GM21576 (cell line): ENCODE data around the gene SMAP1.

Experiments used
- ATAC-seq: cut with Tn5 transposase; IDR thresholded peaks from one replicate; pipeline ENCODE4 v1.9.1; 2021; ENCODE audit warnings: mild to moderate bottlenecking, moderate library complexity; ENCODE audit not compliant: unreplicated experiment

SMAP1 gene

GRCh38 chr6:70667711-70668498, at the start of gene SMAP1:
Gene SMAP1 (plus strand): TSS chr6:70667883. CDS start chr6:70668024, 141 bp downstream.
- ATAC-seq: peak; percentile 91

- ATAC-seq: no peak
Measured at GRCh38 chr6:70620746-70621145, 46.9 kb upstream of the SMAP1 start.

- ATAC-seq: no peak
Measured at GRCh38 chr6:70622461-70622860, 45.2 kb upstream of the SMAP1 start.

DNA sequence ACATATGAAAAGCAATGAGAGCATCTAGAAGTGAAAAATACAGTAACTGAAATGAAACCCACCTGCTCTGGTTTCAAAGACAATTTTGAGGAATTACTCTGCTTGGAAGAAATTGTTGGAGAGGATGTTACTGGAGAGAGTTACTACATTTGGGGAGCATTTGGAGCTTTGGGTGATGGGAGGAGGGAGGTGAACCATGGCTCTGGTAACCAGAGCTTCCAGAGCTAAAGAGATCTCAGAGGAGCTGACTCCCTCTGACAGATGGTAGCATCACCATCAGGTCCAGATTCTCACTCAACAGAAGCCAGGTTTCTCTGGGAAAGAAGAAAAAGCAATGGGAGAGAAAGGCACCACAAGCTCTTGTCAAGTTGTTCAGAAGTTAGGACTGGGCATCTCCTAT, 42.2 kb upstream of the SMAP1 start:
- no peak for ATAC-seq

GRCh38 chr6:70627500-70628254, 40.0 kb upstream of the SMAP1 start:
- ATAC-seq: no peak

GRCh38 chr6:70629929-70630328, 37.8 kb upstream of the SMAP1 start:
- no peak for ATAC-seq

DNA sequence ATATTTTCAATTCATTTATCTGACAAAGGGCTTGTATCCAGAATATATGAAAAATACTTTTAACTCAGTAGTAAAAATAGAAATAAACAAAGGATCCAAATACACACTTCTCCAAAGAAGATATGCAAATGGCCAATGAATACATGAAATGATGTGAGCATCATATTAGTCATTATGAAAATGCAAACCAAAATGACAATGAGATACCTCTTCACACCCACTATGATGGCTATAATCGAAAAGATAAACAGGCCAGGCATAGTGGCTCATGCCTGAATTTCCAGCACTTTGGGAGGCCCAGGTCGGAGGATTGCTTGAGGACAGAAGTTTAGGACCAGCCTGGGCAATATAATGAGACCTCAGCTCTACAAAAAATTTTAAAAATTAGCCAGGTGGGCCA, 33.8 kb upstream of the SMAP1 start:
- no peak for ATAC-seq

DNA sequence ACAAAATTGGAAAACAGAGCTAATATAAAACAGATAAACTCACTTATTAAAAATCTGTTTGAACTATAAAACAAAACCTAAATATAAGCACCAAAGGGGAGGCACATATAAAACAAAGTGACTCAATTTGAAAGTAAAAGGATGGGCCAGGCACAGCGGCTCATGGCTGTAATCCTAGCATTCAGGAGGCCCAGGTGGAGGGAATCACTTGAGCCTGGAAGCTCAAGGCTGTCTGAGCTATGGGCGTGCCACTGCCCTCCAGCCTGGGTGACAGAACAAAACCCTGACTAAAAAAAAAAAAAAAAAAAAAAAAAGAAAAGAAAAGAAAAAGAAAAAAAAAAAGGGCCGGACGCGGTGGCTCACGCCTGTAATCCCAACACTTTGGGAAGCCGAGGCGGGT, 31.1 kb upstream of the SMAP1 start:
- no peak for ATAC-seq

- no peak for ATAC-seq
Measured at GRCh38 chr6:70638468-70638867, 29.2 kb upstream of the SMAP1 start.

GRCh38 chr6:70651326-70651905, 16.3 kb upstream of the SMAP1 start:
- peak; percentile 72 for ATAC-seq

DNA sequence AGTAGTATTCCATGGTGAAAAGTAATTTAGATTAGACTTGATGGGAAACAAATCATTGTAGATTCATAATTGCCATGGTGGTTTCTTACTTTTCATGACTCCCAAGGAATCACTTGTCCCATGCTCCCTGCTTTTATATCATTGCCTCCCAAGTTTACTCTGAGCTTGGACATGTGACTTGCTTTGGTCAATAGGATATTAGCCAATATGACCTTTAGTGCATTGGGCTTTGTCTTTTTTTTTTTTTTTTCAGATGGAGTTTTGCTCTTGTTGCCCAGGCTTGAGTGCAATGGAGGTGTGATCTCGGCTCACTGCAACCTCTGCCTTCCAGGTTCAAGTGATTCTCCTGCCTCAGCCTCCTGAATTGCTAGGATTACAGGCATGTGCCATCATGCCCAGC, 15.5 kb upstream of the SMAP1 start:
- ATAC-seq: no peak

DNA sequence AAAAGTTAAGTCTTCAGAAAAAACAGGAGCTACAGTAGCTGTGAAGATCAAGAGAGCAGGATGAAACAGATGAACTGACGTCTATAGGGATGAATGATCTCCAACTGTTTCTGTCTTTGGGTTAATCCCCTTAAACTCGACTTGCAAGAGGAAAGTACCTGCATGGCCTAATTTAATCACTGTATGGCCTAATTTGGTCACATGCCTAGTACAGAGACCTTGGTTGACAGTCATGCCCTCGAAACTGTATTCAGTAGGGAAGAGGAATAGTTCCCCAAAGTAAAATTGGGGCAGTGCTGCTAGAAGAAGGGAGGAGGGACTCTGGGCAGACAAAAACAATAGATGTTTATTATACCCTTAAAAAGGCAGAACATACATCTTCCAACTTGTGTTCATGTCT, 10.0 kb upstream of the SMAP1 start:
- no peak for ATAC-seq

GRCh38 chr6:70663881-70664466, 3.7 kb upstream of the SMAP1 start:
- ATAC-seq: no peak

DNA sequence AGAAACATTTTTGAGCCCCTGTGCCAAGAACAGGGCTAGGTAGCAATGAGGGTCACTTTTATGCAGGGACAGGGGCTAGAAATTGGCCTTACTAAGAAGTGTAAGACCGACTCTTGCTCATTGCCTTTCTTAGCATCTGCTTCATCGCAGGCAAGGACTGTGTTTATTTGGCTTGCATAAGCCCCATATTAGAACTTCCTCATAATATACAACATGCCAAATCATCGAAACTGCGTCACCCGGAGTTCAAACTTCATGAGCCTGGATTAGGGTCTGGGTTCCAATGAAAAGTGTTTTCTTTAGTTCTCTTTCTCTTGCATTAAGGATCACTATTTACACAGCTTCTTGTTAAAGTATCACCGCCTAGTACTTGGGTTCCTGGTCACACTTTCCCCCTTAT, 977 bp upstream of the SMAP1 start:
- ATAC-seq: no peak

DNA sequence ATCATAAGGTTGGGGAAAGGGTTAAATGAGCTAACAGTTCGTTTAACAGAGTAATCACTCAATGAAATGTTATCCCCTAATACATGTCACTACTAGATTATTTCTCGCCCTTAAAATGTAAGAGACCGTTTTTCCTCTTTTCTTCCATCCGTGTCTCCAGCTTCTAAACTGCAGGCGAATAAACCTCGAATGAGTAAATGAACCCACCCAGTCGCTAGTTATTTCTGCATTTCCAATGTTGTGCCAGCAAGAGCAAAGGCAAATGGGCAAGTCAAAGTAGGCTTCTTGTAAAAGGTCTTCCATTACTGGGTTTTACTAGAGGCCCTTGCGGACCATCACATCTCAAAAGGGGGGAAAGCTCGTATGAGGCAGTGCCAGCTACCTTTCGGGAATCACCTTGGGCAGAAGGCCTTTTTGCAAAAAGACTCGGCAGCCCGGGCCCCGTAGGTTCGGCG, 400 bp upstream of the SMAP1 start:
- ATAC-seq: no peak

- ATAC-seq: peak; percentile 64
Measured at GRCh38 chr6:70668499-70668812, 773 bp downstream of the SMAP1 start.

DNA sequence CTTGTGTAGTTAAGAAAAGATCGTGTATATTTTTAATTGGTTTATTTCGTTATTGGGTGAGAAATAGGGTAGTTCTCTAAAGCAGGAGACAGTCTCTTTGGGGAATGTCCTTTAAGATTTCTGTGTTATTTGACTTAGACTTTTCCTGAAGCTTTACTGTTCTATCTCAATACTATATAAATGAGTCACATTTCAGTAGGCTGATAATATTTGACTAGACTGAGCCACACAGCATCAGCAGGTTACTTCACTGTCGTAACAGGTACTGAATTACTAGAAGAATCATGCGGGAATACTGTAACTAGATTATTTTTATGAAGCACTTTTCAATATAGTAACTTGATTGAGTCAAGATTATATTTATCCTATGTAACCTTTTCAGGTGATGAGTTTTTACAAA, 1.4 kb downstream of the SMAP1 start:
- no peak for ATAC-seq

GRCh38 chr6:70672549-70672948, 4.9 kb downstream of the SMAP1 start:
- ATAC-seq: no peak

DNA sequence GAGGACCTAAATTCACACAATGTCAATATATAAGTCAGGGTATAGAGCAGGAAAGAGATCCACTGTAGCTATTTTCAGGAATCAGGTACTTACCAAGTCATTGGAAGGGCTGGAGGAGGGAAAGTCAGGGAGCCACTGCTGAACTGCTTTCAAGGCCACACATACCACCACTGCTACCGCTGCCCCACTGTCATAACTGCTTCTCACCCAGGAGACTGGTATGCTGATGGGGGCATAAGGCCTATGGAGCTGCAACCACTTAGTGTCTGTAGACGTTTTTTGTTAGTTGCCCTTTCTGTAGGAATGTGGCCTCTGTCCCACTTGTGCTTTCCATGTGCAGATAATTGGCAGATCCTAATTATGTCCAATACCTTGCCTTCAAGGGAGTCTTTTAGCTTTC, 5.4 kb downstream of the SMAP1 start:
- ATAC-seq: no peak

- ATAC-seq: no peak
Measured at GRCh38 chr6:70673601-70674000, 5.9 kb downstream of the SMAP1 start.

DNA sequence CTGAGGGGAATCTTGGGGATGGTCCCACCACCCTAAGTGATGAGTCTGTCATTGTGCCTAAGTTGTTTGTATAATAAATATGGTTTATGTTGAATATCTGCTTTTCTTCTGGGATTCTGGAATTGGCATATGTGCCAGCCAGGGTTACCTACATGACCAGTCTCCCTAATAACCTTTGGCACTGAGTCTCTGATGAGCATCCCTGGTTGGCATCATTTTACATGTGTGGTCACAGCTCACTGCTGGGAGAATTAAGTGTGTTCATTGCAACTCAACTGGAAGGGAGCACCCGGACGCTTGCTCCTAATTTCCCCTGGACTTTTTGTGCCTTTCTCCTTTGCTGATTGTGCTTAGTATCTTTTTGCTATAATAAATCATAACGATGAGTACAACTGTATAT, 8.1 kb downstream of the SMAP1 start:
- no peak for ATAC-seq

DNA sequence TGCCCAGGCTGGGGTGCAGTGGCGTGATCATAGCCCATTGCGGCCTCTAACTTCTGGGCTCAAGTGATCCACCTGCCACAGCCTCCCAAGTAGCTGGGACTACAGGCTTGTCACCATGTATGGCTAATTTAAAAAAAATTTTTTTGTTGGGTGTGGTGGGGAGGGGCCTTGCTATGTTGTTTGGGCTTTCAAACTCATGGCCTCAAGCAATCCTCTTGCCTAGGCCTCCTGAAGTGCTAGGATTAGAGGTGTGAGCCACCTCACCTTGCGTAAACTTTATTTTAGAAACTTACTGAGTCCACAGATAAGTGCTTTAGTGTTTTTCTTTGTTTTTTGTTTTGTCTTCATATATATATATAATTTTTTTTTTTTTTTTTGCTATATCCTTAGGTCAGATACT, 9.1 kb downstream of the SMAP1 start:
- no peak for ATAC-seq
